H54 (cell line): Measurements from ENCODE around the gene TBC1D2B.

Experiments used
- DNase-seq: peaks from one replicate; pipeline ENCODE4 v3.0.0; 2011; ENCODE audit warnings: low spot score, mixed read lengths; ENCODE audit not compliant: insufficient read length
- FAIRE-seq: peaks from 3 replicates; lab custom pipeline; 2011; peaks lifted over from hg19 to GRCh38; lab: Jason Lieb, UNC
- POLR2A ChIP-seq: IDR thresholded peaks from 2 replicates; pipeline ENCODE4 v1.6.1; 2011; ENCODE audit warnings: low read depth, mild to moderate bottlenecking, low read length

TBC1D2B gene

DNA sequence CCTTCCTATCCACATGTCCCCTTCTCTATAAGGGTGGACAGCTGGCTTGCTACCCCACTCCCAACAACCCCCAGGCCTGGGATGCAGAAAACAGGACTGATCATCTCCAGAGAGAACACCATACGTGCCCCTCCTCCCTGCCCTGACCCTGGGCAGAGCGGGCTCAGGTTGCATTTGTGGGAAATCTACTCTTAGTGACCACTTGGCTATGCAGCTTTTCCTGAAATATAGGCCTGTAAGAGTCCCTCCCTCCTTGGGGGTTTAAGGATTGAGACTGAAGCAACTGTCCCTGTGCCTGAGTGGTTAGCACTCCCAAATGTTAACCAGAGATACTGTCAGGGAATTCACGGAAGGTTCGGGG, 26.6 kb upstream of the TBC1D2B start:
- FAIRE-seq, result no peak
- no peak for DNase-seq

GRCh38 chr15:78103406-78104118, 26.1 kb upstream of the TBC1D2B start:
- FAIRE-seq, result no peak
- TF ChIP-seq POLR2A, result no peak
- DNase-seq, result no peak

More for the DNA sequence above, 26.6 kb upstream of the TBC1D2B start:
- TF ChIP-seq POLR2A, result no peak

- DNase-seq (no peak), FAIRE-seq (no peak)
- TF ChIP-seq POLR2A, result no peak
Measured at GRCh38 chr15:78102741-78103140, 25.2 kb upstream of the TBC1D2B start.

DNA sequence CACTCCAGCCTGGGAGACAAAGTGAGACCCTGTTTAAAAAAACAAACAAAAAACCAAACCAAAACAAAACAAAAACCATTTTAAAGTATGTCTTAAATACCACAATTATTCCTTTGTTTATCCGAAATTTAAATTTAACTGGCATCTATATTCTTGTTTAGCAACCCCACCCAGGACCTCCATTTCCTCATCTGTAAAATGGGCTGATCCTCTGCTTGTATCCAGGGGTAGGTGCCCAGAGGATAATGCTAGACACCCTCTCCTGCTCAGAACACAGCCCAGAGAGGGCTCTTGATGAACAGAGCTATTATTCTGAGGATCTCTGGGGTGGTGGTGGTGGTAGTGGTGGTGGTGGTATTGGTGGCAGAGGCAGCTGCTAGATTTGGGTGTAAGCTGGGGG, 24.7 kb upstream of the TBC1D2B start:
- TF ChIP-seq POLR2A, result no peak
- no peak for FAIRE-seq
- DNase-seq, result no peak

DNA sequence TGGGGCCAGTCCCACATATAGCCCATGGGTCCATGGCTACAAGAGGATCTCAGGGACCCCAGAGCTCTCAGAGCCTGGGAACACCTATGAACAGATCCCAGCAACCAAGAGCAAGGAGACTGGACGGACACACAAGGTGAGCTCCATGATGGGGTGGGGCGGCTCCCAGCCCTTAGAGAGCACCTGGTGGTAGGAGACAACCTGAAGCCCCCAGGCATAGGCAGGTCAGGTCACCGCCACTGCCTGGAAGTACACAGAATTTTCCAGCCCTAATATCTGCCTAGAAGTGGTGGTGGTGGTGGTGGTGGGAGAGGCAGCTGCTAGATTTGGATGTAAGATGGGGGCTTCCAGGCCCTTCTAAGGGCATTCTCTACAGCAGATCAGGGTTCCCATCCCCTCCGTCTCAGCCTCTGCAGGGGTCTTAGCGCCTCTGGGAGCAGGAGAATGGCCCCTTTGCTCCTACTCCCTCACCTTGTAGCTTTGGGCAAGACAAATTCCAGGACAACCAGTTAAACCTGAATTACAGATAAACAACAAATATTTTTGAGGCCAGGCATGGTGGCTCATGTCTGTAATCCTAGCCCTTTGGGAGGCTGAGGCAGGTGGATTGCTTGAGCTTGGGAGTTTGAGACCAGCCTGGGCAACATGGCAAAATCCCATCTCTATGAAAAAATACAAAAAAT, 24.1 kb upstream of the TBC1D2B start:
- TF ChIP-seq POLR2A, result no peak
- DNase-seq (no peak), FAIRE-seq (no peak)

GRCh38 chr15:78100886-78101285, 23.4 kb upstream of the TBC1D2B start:
- no peak for TF ChIP-seq POLR2A
- DNase-seq (no peak), FAIRE-seq (no peak)

DNA sequence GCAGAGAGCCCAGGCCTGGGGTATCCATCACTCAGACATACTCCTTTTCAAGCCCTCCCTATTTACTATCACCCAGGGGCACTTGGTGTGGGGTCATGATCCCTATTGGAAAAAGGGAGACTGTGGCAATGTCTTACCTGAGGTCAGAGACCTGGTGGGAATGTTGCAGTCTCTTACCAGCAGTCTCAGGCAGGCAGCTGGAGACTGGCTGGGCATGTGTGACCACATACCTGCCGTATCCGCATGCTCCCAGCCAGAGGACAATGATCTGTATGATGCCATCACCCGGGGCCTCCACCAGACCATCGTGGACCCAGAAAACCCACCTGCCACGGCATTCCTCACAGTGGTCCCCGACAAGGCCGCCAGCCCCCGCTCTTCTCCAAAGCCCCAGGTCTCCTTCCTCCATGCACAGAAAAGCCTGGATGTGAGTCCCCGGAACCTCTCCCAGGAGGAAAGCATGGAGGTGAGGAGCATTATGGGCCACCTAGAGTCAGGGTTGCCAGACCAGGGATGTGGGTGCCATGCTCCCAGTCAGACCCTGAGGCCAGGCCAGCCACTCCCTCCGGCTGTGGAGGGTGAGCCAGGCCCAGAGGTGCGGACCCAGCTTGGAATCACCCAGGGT, 20.7 kb upstream of the TBC1D2B start:
- no peak for DNase-seq
- TF ChIP-seq POLR2A, result no peak
- FAIRE-seq, result no peak

DNA sequence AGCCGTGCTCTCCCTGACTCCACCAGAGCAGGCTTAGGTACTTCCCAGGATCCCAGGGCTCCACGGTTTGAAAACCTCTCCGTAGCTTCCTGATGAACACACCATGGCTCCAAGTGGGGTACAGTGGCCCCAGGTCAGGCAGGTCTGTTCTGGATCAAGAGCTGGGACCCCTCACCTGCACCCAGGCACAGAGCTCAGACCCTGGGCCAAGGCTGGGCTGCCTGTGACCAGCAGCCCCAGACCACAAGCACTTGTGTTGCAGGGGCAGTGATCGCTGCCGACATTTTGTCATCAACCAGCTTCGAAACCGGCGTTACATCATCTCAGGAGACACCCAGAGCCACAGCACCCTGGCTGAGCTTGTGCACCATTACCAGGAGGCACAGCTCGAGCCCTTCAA, 20.2 kb upstream of the TBC1D2B start:
- DNase-seq (no peak), FAIRE-seq (no peak)
- TF ChIP-seq POLR2A, result no peak

- DNase-seq (no peak), FAIRE-seq (no peak)
- TF ChIP-seq POLR2A, result no peak
Measured at GRCh38 chr15:78093242-78094020, 15.9 kb upstream of the TBC1D2B start.

DNA sequence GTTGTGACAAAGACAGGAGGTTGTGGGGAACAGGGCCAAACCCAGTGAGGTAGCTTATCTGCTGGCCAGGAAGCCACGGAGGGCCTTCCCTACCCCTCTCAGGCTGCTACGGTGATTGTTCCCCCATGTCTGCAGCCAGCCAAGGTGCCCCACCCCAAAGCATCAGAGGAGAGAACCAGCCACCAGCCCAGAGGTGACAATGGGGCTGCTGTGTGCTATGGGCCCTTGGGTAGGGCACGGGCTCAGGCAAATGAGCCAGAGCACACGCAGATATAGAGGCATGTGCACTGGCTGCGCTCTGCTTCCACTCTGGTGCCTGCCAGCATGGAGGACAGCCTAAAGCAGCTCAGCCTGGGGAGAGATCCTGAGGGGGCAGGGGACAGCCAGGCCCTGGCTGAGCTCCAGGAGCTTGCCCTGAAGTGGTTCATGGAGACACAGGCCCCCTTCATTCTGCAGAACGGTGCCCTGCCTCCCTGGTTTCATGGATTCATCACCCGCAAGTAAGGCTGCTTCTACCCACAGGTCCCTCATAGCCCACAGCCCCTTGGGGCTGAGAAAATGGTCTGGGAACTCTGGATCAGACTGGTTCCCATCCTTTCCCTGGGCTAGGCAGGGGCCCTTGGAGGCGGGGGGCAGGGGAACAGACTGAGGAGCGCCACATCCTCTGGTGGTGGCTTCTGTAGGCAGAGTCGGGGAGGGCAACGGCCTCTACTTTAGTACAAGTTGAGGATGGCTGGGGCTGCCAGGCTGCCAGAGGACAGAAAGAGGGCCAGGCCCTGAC, 14.9 kb upstream of the TBC1D2B start, which contains the start of gene SH2D7:
SH2D7 (plus strand) TSS at position 301 of the 781 bp plus-strand sequence; CDS start at position 325, 24 bp downstream.
- TF ChIP-seq POLR2A, result no peak
- FAIRE-seq, result no peak
- DNase-seq, result no peak

DNA sequence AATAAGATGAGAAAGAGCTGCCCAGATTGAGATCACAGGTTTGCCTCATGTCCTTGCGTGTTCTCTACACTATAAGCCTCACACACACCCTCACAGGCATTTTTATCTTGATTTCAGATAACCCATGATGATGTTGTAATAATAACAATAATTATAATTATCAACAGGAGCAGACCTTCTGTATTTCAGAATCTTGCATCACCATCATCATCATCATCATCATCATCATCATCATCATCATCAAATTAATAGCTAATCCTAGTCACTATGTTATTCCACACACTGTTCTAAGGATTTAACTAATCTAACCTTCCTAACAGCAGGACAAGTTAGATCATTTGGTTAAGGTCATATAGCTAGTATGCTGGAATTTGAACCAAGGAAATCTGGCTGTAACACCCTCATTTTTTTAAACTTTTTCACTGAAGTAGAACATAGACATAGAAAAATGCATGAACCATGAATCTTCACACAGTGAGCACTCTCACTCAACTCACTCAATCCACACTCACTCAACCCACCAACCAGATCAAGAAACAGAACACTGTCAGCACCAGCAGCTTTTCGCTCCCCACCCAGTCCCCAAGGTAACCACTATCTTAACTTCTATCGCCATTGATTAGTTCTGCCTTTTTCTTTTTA, 13.0 kb upstream of the TBC1D2B start:
- no peak for FAIRE-seq
- no peak for DNase-seq
- TF ChIP-seq POLR2A, result no peak

DNA sequence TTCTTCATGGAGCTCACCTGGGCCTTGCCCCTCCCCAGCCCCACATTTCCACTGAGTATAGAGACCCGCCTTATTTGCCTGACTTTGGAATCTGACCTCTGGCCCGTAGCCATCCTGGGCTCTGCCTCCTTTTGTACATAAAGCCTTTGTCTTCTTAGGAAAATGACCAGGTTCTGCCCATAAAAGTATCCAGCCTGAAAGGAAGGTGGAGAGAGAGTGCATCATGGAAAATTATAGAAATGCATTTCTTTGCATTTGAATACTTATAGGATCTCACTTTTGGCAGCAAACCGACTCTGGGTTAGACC, 11.2 kb upstream of the TBC1D2B start:
- TF ChIP-seq POLR2A, result no peak
- FAIRE-seq (no peak), DNase-seq (no peak)
